Ramos (cell line): ENCODE data around the gene ZNF213.
"Not testable (repeated sequence)": the region's sequence is repeated elsewhere in the genome, so short reads cannot be mapped to it uniquely, and the experiment has no call there.

ENCODE experiments used
- in situ Hi-C: fragments of 300-500 bp; cut with MboI; formaldehyde crosslinking; loops from one replicate; pipeline ENCODE4 v1.14.3; 2022; ENCODE audit warnings: low sequenced_read_pairs; ENCODE audit not compliant: unreplicated experiment

ZNF213 gene

GRCh38 chr16:3164121-3164991 lies 29.5 kb downstream of the ZNF213 start:
- in situ Hi-C loops: loop anchor here (10.0 kb wide), 1 partner anchor 70 kb away; the partner anchor contains the start of gene ZSCAN10

DNA sequence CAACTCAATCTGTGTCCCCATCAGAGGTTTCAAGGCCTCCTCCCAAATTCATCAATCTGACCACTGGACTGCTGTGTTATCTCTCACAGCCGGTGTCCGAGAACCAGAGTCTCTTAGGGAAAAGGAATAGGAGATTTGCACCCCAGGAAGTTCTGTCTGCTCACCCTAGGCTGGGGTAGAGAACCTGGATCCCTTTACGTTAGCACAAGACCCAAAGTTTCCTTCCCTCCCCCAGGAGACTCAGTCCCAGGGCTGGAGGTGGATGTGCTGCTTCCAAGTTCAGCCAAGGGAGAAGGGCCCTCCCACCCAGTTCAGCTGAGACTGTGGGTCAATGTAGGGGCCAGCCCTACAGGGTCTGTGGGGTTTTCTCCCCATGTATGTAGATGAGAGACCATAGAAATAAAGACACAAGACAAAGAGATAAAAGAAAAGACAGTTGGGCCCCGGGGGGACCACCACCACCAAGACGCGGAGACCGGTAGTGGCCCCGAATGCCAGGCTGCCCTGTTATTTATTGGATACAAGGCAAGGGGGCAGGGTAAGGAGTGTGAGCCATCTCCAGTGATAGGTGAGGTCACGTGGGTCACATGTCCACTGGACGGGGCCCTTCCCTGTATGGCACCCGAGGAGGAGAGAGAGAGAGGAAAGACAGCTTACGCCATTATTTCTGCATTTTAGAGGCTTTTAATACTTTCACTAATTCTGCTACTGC lies 30.4 kb downstream of the ZNF213 start:
- in situ Hi-C loops: loop anchor here (10.0 kb wide), 1 partner anchor 70 kb away; the partner anchor contains the start of gene ZSCAN10

DNA sequence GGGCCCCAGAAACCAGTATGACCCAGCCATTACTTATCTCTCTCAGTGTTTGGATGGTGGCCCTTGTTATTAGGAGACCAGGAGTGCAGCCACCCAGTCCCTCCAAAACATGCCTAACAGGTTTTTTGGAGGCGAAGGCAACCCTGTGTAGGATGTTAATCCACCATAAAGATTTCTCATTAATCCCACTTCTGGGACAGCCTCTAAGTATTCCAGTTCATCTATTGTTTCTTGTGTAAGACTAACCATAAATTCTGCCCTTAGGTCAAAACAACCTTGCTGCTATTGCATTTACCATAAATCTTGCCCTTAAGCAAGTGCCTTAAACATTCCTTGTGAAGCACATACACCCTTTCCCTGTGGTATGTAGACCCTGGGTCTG lies 31.7 kb downstream of the ZNF213 start:
- in situ Hi-C loops: loop anchor here (10.0 kb wide), 1 partner anchor 72 kb away; the partner anchor contains the start of gene ZSCAN10

- in situ Hi-C loops: loop anchor here (10.0 kb wide), 1 partner anchor 74 kb away; the partner anchor contains the start of gene ZSCAN10
Measured at GRCh38 chr16:3168729-3169128, 33.9 kb downstream of the ZNF213 start.

- in situ Hi-C loops: no loop called here
Measured at GRCh38 chr16:3170440-3171180, 35.8 kb downstream of the ZNF213 start.

DNA sequence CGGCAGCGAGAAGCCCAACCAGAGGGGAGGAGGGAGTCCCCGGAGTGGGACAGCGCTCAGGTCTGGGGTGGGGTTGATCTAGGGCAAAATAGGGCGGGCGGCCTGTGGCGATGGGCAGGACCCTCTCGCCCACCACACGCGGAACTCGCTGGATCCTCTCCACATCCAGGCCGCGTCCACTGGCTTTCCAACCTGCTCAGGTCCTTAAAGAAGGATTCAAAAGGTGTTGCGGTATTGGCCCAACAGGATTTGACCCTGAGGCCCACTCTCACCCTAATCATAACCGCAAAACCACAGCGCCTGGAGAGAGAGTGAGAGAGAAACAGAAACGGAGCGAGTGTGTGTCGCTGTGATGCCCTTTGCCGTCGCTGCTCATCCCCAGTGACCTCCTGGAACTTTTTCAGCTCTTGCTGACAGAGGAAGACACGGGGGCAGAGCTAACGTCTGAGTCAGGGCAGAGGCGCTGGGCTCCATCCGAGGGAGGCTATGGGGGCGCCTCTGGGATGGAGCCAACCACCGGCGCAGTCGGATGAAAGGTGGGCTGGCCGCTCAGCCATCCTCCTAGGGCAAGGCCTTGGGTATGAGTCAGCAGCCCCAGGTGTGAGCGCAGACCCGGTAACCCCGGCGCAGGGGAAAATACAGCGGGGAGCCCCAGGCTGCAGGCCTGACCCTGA lies 36.5 kb downstream of the ZNF213 start:
- in situ Hi-C loops: no loop called here

GRCh38 chr16:3171855-3172593 lies 37.2 kb downstream of the ZNF213 start:
- in situ Hi-C loops: no loop called here

GRCh38 chr16:3173892-3174617 lies 39.2 kb downstream of the ZNF213 start:
- in situ Hi-C loops: no loop called here

- in situ Hi-C loops: no loop called here
Measured at GRCh38 chr16:3174618-3175148, 39.9 kb downstream of the ZNF213 start.

DNA sequence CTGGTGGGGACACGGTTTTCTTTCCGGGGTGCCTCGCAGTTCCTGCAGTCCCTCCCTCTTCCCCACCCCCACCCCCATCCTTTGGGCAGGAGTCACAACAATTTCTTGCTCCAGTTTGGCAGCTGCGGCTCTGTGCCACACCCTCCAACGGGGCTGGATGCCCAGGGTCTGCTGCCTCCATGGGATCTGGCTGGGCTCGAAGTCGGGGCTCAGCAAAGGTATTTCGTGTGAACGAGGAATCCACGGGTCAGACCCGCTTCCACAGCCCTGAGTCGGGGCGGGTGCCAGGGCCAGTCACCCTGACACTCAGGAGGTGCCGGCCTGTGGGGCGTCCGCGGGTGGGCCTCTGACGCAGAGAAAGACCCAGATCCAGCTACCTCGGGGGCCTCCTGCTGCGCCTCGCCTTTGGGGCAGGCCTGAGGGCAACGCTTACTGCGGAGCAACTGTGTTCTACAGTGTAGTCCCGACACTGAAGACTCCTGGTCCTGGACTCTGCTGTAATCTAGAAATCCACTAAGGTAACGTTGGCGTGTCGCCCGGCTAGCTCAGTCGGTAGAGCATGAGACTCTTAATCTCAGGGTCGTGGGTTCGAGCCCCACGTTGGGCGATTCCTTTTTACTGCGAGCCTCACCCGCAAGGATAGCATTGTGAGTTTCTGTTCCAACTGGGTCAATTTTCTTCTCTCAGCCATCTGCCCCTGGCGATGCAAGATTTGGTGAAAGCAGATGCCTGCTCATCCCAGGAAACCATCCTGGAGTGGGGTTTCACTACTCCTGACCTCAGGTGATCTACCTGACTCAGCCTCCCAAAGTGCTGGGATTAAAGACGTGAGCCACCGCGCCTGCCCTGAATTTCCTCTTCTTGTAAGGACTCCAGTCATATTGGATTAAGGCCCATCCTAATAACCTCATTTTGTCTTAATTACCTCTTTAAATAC lies 40.6 kb downstream of the ZNF213 start:
- in situ Hi-C loops: no loop called here

DNA sequence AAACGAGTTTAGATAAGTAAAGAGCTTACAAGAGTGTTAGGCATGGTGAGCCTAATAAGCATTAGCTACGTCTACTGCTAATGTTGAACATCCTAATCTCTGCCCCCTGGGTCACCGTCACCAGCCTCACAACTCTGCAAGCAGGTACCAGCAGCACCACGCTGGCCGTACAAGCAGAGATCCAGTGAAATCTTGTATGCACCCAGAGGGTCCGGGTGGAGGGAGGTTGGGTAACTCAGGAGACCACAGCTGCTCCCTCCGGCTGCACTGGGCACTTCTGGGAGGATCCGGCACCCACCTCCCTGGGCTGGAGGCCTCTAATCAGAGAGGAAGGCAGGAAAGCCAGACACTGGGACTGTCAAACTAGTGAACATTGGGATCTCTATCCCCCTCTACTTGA lies 44.8 kb downstream of the ZNF213 start:
- in situ Hi-C loops: no loop called here

DNA sequence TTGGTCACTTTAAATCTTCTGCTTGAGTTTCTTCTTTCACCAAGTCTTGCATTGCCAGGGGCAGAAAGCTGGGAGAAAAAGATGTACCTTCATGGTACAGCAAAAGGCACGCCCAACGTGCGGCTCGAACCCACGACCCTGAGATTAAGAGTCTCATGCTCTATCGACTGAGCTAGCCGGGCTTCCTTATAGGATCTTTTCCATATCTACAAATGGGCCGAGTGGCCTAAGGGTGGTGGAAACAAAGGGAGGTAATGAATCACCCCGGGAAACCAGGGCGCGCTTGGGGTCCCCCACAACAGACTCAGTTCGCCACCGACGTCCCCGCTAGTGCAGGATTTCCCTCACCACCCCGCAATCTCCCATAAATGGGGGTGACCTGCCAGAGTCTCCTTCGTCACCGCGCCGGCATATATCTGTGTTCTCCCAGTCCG lies 45.6 kb downstream of the ZNF213 start:
- in situ Hi-C loops: no loop called here

- in situ Hi-C loops: not testable (repeated sequence)
Measured at GRCh38 chr16:3182293-3182607, 47.4 kb downstream of the ZNF213 start.

- in situ Hi-C loops: no loop called here
Measured at GRCh38 chr16:3182608-3183444, 48.0 kb downstream of the ZNF213 start.

- in situ Hi-C loops: no loop called here
Measured at GRCh38 chr16:3183445-3184139, 48.8 kb downstream of the ZNF213 start.
